ENCODE data around the gene SYT15.

- TF ChIP-seq CTCF (conservative IDR thresholded peaks at IDR 0.05; ENCODE audit: low read depth, low read length), result no peak
- no peak for TF ChIP-seq POLR2A (IDR thresholded peaks at IDR 0.05; ENCODE audit: low read depth, low read length)
- TF ChIP-seq RCOR1 (IDR thresholded peaks at IDR 0.05; ENCODE audit: insufficient replicate concordance, low read length), result no peak
- TF ChIP-seq MXI1 (IDR thresholded peaks at IDR 0.05; ENCODE audit: borderline replicate concordance, low read depth, low read length), result no peak
- no peak for TF ChIP-seq RFX5 (IDR thresholded peaks at IDR 0.05; ENCODE audit: low read depth, low read length)
- no peak for TF ChIP-seq BHLHE40 (IDR thresholded peaks at IDR 0.05; ENCODE audit: low read depth, low read length)
- TF ChIP-seq RAD21 (IDR thresholded peaks at IDR 0.05; ENCODE audit: low read length), result no peak
- no peak for TF ChIP-seq SMC3 (IDR thresholded peaks at IDR 0.05; ENCODE audit: low read depth, low read length)
- TF ChIP-seq MAFK (IDR thresholded peaks at IDR 0.05; ENCODE audit: low read depth, low read length), result no peak
- no peak for TF ChIP-seq ELK1 (IDR thresholded peaks at IDR 0.05; ENCODE audit: borderline replicate concordance, low read depth, low read length)
- no peak for TF ChIP-seq MAZ (IDR thresholded peaks at IDR 0.05; ENCODE audit: borderline replicate concordance, low read depth, low read length)
Measured at GRCh38 chr10:46550795-46551700, 27.9 kb upstream of the SYT15 start.

Data from IMR-90 (cell line).